ENCODE data around the gene HOXD1. TPM values are rescaled to one million over a fixed set of nuclear protein-coding genes. Genes with fewer than 3 reads are reported as not detected.

The HOXD1 gene
- total RNA-seq, 1 donor from 2014 or later = not detected

DNA sequence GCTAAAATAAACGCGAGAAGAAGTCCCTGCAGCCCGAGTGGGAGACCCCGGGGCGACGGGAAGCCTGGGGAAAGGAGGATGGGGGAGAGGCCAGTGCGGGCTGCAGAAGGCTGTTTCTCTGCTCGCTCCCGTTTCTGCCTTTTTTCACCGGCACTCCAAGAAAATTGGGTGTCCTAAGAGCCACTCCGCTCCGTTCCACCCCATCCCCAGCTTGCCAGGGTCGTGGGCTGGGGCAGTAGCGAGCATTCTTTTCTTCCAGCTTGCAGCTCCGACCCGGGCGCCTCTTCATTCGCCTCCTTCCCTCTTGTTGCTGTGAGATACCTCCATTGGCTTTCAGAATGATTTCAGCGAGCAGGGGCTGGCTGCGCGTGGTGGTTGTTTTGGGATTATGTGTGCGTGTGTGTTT is 30.3 kb upstream of the HOXD1 start:
- TF ChIP-seq, protein P1, sequence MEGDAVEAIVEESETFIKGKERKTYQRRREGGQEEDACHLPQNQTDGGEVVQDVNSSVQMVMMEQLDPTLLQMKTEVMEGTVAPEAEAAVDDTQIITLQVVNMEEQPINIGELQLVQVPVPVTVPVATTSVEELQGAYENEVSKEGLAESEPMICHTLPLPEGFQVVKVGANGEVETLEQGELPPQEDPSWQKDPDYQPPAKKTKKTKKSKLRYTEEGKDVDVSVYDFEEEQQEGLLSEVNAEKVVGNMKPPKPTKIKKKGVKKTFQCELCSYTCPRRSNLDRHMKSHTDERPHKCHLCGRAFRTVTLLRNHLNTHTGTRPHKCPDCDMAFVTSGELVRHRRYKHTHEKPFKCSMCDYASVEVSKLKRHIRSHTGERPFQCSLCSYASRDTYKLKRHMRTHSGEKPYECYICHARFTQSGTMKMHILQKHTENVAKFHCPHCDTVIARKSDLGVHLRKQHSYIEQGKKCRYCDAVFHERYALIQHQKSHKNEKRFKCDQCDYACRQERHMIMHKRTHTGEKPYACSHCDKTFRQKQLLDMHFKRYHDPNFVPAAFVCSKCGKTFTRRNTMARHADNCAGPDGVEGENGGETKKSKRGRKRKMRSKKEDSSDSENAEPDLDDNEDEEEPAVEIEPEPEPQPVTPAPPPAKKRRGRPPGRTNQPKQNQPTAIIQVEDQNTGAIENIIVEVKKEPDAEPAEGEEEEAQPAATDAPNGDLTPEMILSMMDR (IDR thresholded peaks at IDR 0.05) = no peak
- H3K27me3 Mint-ChIP-seq = peaks cover 58% of the 10 kb centered on the region
- H3K36me3 Mint-ChIP-seq (ENCODE audit: low read depth) = no peaks in the 10 kb centered on the region
- ChIA-PET CTCF (no interaction called here), POLR2A (no interaction called here)
- no peak overlapping the region for H3K4me3 Mint-ChIP-seq
- no peak overlapping the region for H3K27ac Mint-ChIP-seq
- no peaks in the 10 kb centered on the region for H3K9me3 Mint-ChIP-seq
- no peak for DNase-seq
- H3K4me1 Mint-ChIP-seq = peaks cover 3% of the 10 kb centered on the region
- intact Hi-C loops (cut with micrococcal nuclease) = loop anchor here (2.0 kb wide), 1 partner anchor 79 kb away; no protein-coding TSS in a partner anchor
- no peak for ATAC-seq (ENCODE audit: low read depth)

DNA sequence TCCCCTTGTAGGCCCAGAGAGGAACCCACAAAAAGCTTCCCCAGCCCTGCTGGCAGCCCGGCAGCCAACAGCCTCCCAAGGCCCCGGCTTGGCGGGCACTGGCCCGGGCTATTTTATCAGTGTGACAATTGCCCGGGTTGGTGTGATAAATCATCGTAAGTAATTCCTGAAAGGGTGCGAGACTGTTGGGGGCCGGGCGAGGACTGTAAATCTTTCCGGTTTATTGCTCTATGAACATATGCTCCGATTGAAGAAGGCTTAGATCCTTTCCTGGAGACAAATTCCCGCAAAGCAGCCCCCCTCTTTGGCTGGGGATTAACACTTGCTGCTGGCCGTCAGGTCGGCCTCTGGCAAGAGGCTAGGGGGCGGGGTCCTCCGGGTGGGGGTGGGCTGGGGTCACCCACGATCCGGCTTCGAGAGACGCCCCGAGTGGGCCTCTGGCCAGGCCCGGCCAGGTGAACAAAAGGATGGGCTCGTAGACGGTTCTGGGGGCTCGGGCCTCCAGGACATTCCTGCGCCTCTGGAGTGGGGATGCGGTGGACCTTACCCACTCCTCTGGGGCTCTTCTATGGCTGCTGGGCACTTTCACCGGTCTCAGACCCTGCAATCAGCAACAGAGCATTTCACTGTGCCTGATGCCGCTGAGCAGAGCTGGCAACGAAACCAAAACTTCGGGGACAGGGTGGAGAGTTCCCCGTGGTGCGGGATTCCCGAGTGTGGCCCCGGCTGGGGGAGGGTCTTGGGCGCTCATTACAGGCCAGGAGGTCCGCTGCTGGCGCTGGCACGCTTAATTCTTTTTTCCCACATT is 29.4 kb upstream of the HOXD1 start:
- TF ChIP-seq, protein P1 (IDR thresholded peaks at IDR 0.05) = no peak
- peaks cover 3% of the 10 kb centered on the region for H3K4me1 Mint-ChIP-seq
- intact Hi-C loops (cut with micrococcal nuclease) = loop anchor here (2.0 kb wide), 1 partner anchor 80 kb away; no protein-coding TSS in a partner anchor
- peaks cover 66% of the 10 kb centered on the region for H3K27me3 Mint-ChIP-seq
- no peak overlapping the region for H3K27ac Mint-ChIP-seq
- ChIA-PET POLR2A (no interaction called here), CTCF (no interaction called here)
- no peak overlapping the region for H3K4me3 Mint-ChIP-seq
- ATAC-seq (ENCODE audit: low read depth) (no peak), DNase-seq (no peak)
- peaks cover 3% of the 10 kb centered on the region for H3K9me3 Mint-ChIP-seq
- H3K36me3 Mint-ChIP-seq (ENCODE audit: low read depth) = no peaks in the 10 kb centered on the region

DNA sequence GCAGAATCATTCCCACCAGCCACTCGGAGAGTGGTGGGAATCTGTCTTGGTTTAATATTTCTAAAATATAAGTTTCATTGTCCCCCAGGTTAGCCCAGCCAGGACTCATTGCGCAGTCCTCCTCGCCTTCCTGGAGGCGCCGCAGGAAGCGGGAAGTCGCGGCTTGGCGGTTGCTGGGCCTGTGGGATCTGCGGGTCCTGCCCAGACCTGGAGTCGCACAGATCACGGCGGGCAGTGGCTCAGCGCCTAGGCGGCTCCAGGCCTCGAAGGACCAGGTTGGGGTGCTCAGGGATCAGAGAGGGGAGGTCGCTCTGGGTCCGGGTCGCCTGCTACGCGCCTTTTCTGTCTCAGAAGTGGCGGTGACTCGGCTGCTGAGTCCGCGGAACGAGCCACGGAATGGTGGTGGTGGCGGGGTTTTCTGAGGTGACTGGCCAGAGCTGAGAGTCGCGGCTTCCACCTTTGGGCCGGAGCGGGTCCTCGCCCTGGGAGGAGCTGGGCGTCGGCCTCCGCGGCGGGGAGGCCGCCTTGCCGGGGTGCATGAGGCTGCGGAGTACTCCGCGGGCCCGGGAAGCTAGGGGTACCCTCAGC is 28.7 kb upstream of the HOXD1 start:
- Mint-ChIP-seq H3K4me1 (peaks cover 3% of the 10 kb centered on the region), H3K4me3 (no peak overlapping the region), H3K9me3 (peaks cover 5% of the 10 kb centered on the region), H3K36me3 (ENCODE audit: low read depth) (no peaks in the 10 kb centered on the region), H3K27me3 (peaks cover 65% of the 10 kb centered on the region), H3K27ac (no peak overlapping the region)
- DNase-seq (no peak), ATAC-seq (ENCODE audit: low read depth) (no peak)
- ChIA-PET CTCF (no interaction called here), POLR2A (no interaction called here)
- TF ChIP-seq, protein P1 (IDR thresholded peaks at IDR 0.05) = no peak
- intact Hi-C loops (cut with micrococcal nuclease) = loop anchor here (2.0 to 10.0 kb wide), 2 partner anchors 81 to 1825 kb away; partner anchors contain the start of gene SP9

DNA sequence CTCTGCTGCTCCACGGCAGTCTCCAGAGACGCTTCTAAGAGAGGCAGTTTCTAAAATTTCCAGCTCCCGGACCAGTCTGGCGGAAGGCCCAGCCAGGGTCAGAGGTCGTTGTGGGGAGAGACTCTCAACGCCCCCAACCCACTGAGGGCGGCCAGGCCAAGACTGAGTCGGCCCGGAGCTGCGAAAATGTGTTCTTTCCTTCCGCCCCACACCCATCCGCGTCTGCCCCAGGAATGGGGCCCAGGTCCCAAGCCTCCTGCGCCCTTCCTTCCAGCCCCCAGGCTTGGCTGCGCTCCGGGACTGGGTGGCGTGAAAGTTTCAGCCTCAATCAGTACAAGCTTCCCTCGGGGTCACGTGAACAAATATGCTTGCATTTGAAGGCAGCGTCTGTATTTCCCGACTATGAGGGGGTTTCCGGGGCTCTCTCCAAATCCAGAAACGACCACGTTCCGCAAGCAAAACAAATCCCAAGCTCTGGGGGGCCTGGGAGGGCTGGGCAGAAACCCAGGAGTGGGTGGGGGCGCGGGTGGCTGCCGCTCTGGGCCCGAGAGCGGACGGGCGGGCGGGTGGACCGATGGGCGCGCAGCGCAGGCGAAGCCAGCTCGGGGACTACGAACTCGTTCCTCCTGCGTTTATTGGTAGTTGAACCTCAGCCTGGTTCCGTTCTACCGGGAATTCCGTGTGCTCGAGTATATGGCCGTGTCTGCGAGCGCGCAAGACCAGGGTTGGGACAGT is 28.1 kb upstream of the HOXD1 start:
- H3K27ac Mint-ChIP-seq = no peak overlapping the region
- no peak for DNase-seq
- H3K27me3 Mint-ChIP-seq = peaks cover 63% of the 10 kb centered on the region
- TF ChIP-seq, protein P1 (IDR thresholded peaks at IDR 0.05) = no peak
- no peaks in the 10 kb centered on the region for H3K36me3 Mint-ChIP-seq (ENCODE audit: low read depth)
- peaks cover 3% of the 10 kb centered on the region for H3K4me1 Mint-ChIP-seq
- ChIA-PET POLR2A (no interaction called here), CTCF (no interaction called here)
- ATAC-seq (ENCODE audit: low read depth) = no peak
- H3K9me3 Mint-ChIP-seq = peaks cover 5% of the 10 kb centered on the region
- intact Hi-C loops (cut with micrococcal nuclease) = loop anchor here (10.0 kb wide), 1 partner anchor 1826 kb away; the partner anchor contains the start of gene SP9
- no peak overlapping the region for H3K4me3 Mint-ChIP-seq
